Skeletal muscle satellite cell (primary cell): ENCODE data around the gene GPR162. TPM values are rescaled to one million over a fixed set of nuclear protein-coding genes. Genes with fewer than 3 reads are reported as not detected.

Experiments used
- H3K27me3 ChIP-seq: 2 replicates; pipeline ENCODE4 v1.7.0; 2013; ENCODE audit warnings: low read length; ENCODE audit not compliant: control insufficient read depth, insufficient read depth
- H3K36me3 ChIP-seq: 2 replicates; pipeline ENCODE4 v1.7.0; 2013; ENCODE audit warnings: mild to moderate bottlenecking, control low read depth, low read length; ENCODE audit not compliant: insufficient read depth
- H3K4me1 ChIP-seq: 2 replicates; pipeline ENCODE4 v1.7.0; 2013; ENCODE audit warnings: low read length; ENCODE audit not compliant: control insufficient read depth, insufficient read depth
- H3K4me2 ChIP-seq: 2 replicates; pipeline ENCODE4 v1.7.0; 2013; ENCODE audit warnings: mild to moderate bottlenecking, low read length
- H3K4me3 ChIP-seq: 2 replicates; pipeline ENCODE4 v1.7.0; 2013; ENCODE audit warnings: low read length
- H3K9ac ChIP-seq: 2 replicates; pipeline ENCODE4 v1.7.0; 2013; ENCODE audit warnings: mild to moderate bottlenecking, low read depth, low read length, moderate library complexity
- H3K9me3 ChIP-seq: replicated peaks from 2 replicates; pipeline ENCODE4 v1.7.0; 2013; ENCODE audit warnings: mild to moderate bottlenecking, control low read depth, low read length
- total RNA-seq: library from RNA; depleted of rRNA; stranded (reverse); fragments of >200 nt; gene quantifications from 2 replicates; pipeline ENCODE4 v1.2.3, GENCODE V29; 2012; rRNA removed

Gene GPR162, protein sequence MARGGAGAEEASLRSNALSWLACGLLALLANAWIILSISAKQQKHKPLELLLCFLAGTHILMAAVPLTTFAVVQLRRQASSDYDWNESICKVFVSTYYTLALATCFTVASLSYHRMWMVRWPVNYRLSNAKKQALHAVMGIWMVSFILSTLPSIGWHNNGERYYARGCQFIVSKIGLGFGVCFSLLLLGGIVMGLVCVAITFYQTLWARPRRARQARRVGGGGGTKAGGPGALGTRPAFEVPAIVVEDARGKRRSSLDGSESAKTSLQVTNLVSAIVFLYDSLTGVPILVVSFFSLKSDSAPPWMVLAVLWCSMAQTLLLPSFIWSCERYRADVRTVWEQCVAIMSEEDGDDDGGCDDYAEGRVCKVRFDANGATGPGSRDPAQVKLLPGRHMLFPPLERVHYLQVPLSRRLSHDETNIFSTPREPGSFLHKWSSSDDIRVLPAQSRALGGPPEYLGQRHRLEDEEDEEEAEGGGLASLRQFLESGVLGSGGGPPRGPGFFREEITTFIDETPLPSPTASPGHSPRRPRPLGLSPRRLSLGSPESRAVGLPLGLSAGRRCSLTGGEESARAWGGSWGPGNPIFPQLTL
- 1.1 and 1.3 TPM in 2 replicates for total RNA-seq

DNA sequence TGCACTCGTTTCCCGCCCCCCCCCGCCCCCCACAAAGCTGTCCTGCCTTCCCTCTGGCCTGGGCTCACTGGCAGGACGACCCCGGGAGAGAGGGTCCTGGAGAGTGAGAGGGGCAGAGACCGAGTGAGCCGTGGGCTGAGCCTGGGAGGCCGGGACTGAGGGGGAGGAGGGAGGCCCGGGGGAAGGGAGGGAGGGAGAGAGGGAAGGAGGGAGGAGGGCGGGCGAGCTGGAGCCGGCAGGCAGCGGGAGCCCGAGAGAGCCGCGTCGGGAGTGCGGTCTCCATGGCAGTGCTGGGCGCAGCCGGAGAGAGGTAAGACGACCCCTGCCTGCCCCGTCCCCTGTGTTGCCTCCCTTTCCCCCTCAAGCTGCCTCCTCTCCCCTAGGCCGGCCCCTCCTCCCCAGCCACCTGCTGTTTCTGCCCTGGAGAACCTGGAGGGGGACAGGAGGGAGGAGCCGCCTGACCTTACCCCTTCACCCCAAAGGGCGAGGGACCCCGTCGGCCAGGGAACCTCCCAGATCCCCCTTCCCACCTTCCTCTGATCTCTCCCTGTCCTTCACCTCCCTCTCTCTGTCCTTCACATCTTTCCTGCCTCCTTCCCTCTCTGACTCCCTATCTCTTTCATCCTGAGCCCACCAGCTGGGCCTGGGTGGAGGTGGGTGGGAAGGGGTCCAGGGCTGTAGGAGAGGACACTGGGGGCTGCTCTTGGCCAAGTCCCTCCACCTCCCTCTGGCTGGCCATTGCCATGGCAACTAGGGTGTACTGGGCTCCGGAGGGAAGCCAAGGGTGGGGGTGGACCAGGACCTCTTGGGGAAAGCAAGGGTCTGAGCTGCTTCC, at the start of gene GPR162:
Gene GPR162, plus strand, starts transcription at position 231 of the 835 bp plus-strand sequence. CDS start 2,078 bp downstream, outside the sequence.
- peak within 1 kb of the TSS; percentile 60 for H3K4me3 ChIP-seq

DNA sequence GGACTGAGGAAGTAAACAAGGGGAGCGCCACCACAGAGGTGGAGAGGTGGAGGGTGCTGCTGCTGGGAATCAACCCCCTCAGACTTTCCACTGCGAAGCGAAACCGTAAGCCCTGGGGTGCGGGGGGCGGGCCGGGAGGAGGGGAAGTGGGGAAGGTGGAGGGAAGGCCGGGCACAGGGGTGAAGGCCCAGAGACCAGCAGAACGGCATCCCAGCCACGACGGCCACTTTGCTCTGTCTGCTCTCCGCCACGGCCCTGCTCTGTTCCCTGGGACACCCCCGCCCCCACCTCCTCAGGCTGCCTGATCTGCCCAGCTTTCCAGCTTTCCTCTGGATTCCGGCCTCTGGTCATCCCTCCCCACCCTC, 49.3 kb upstream of the GPR162 start, which contains the start of gene LAG3:
Gene LAG3, plus strand, starts transcription at position 190 of the 365 bp plus-strand sequence. CDS start 333 bp downstream, outside the sequence.
- H3K4me3 ChIP-seq: no peak within 1 kb of the TSS

More for the DNA sequence above, at the start of gene GPR162:
- Histone ChIP-seq H3K4me1 (peaks cover 34% of the 10 kb centered on the region), H3K4me2 (peak within 1 kb of the TSS; percentile 80), H3K27me3 (peaks cover 24% of the 10 kb centered on the region), H3K9me3 (no peaks in the 10 kb centered on the region), H3K9ac (no peak within 1 kb of the TSS), H3K36me3 (no peaks in the 10 kb centered on the region)

DNA sequence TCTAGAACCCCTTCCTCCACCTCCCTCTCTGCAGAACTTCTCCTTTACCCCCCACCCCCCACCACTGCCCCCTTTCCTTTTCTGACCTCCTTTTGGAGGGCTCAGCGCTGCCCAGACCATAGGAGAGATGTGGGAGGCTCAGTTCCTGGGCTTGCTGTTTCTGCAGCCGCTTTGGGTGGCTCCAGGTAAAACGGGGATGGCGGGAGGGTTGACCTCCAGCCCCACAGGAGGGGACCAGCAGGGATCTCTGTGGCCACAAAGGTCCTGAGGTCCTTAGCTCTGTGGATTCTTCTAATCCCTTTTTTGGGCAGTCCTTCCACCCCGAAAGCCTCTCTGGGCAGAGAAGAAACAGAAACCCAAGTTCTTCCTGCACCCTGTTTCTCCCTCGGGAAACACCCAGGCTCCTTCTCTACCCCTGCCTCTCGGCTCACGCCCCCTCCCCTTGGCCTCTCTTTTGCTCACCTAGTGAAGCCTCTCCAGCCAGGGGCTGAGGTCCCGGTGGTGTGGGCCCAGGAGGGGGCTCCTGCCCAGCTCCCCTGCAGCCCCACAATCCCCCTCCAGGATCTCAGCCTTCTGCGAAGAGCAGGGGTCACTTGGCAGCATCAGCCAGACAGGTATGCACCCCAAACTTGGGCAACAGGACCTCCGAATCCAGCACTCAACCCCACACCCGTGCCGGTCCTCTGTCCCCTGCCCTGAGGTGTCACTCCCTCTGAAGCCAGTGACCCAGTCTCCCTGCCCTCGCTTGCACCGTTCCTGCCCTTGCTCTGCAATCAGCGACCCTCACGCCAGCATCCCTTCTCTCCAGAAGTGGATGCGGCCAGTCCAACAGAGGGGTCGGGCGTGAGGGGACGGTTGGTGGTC, 48.7 kb upstream of the GPR162 start:
- Histone ChIP-seq H3K4me1 (peaks cover 16% of the 10 kb centered on the region), H3K4me3 (no peak overlapping the region), H3K9ac (no peak overlapping the region), H3K27me3 (no peaks in the 10 kb centered on the region), H3K4me2 (no peak overlapping the region), H3K36me3 (peaks cover 44% of the 10 kb centered on the region), H3K9me3 (no peaks in the 10 kb centered on the region)

More for the DNA sequence above, 49.3 kb upstream of the GPR162 start, which contains the start of gene LAG3:
- peaks cover 16% of the 10 kb centered on the region for H3K4me1 ChIP-seq
- H3K27me3 ChIP-seq: no peaks in the 10 kb centered on the region
- no peaks in the 10 kb centered on the region for H3K9me3 ChIP-seq
- peaks cover 44% of the 10 kb centered on the region for H3K36me3 ChIP-seq
- no peak within 1 kb of the TSS for H3K9ac ChIP-seq
- no peak within 1 kb of the TSS for H3K4me2 ChIP-seq

DNA sequence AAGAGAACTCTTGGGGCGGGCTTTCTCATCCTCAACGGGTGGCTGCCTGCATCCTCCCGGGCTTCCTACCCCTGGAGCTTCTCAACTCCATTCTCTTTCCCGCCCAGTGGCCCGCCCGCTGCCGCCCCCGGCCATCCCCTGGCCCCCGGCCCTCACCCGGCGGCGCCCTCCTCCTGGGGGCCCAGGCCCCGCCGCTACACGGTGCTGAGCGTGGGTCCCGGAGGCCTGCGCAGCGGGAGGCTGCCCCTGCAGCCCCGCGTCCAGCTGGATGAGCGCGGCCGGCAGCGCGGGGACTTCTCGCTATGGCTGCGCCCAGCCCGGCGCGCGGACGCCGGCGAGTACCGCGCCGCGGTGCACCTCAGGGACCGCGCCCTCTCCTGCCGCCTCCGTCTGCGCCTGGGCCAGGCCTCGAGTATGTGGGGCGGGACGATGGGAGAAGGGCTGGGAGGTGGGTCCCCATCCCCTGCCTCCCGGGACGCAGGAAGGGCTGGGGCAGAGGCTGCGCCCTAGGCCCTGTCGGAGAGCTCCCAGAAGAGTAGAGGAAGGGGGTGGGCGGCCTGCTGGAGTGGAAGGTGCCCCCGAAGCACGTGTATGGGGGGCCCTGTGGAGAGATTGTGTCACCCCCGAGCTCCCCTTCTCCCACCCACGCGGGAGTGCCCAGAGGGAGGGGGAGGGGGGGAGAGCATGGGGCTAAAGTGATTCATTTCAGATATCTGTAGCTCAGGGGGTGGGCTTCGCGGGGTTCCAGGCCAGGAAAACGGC, 47.9 kb upstream of the GPR162 start:
- no peak overlapping the region for H3K9ac ChIP-seq
- no peak overlapping the region for H3K4me3 ChIP-seq
- no peaks in the 10 kb centered on the region for H3K27me3 ChIP-seq
- H3K4me1 ChIP-seq: peaks cover 15% of the 10 kb centered on the region
- H3K4me2 ChIP-seq: no peak overlapping the region
- H3K36me3 ChIP-seq: peaks cover 44% of the 10 kb centered on the region
- no peaks in the 10 kb centered on the region for H3K9me3 ChIP-seq

DNA sequence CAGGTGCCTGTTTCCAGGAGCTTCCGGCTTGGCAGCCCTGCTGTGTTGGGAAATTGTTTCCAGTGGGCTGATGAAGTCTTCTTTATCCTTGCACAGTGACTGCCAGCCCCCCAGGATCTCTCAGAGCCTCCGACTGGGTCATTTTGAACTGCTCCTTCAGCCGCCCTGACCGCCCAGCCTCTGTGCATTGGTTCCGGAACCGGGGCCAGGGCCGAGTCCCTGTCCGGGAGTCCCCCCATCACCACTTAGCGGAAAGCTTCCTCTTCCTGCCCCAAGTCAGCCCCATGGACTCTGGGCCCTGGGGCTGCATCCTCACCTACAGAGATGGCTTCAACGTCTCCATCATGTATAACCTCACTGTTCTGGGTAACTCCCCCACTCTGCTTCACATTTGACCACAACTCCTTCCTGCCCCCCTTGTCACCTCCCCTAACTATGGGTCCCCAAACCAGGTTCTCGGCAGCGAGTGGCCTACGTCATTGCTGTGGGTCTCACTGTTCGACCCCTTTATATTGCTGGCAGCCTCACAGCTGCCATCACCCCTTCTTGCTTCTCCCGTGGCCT, 47.0 kb upstream of the GPR162 start:
- Histone ChIP-seq H3K9ac (no peak overlapping the region), H3K36me3 (peaks cover 40% of the 10 kb centered on the region), H3K9me3 (no peaks in the 10 kb centered on the region), H3K4me2 (no peak overlapping the region), H3K4me3 (no peak overlapping the region), H3K27me3 (no peaks in the 10 kb centered on the region), H3K4me1 (peaks cover 7% of the 10 kb centered on the region)

DNA sequence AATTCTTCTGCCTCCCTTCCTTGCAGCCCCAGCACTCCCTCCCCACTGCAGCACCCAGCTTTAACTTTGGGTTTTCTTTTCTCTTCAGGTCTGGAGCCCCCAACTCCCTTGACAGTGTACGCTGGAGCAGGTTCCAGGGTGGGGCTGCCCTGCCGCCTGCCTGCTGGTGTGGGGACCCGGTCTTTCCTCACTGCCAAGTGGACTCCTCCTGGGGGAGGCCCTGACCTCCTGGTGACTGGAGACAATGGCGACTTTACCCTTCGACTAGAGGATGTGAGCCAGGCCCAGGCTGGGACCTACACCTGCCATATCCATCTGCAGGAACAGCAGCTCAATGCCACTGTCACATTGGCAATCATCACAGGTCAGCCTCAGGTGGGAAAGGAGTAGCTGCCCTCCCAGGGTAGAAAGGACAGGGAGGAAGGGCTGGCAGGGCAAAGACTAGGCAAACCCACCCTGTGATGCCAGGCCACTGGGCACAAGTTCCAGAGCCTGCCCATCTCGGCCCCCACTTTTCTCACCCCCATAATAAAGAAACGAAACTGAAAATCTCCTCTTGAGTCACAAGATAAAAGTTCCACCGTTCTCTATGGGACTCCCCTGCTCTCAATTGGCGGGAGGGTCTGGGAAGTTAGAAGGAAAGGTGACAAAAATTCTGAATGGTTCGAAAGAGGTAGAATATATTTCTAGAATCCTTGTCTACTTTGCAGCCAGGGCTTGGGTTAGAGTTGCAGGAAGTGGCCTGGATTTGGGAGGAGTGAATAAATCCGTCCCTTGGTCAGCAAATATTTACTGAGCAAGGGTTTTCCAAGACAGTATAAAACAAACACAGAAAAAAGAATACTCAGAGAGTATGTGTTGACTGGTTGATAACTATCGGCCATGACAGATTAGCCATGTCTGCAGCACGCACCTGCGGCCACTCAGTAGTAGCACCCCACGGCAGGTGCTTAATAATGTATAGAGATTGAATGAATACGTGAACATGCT, 46.1 kb upstream of the GPR162 start:
- Histone ChIP-seq H3K4me1 (peaks cover 6% of the 10 kb centered on the region), H3K9ac (no peak overlapping the region), H3K4me3 (no peak overlapping the region), H3K4me2 (no peak overlapping the region), H3K36me3 (peaks cover 33% of the 10 kb centered on the region), H3K9me3 (no peaks in the 10 kb centered on the region), H3K27me3 (no peaks in the 10 kb centered on the region)

DNA sequence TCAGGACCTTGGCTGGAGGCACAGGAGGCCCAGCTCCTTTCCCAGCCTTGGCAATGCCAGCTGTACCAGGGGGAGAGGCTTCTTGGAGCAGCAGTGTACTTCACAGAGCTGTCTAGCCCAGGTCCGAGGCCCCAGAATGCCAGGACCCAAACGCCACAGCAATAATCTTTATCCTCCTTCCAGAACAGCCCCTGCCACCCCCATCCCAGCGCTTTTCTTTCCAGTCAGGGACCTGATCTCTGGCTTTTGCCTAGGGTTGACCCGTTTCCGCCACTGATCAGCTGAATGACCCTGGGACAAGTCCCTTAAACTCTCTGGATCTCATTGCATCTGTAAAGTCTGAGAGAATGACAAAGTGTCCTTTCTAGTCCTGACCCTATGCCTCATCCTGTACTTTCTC, 44.2 kb upstream of the GPR162 start:
- Histone ChIP-seq H3K36me3 (peaks cover 19% of the 10 kb centered on the region), H3K4me1 (peaks cover 6% of the 10 kb centered on the region), H3K9me3 (no peaks in the 10 kb centered on the region), H3K4me3 (no peak overlapping the region), H3K4me2 (no peak overlapping the region), H3K9ac (no peak overlapping the region), H3K27me3 (no peaks in the 10 kb centered on the region)

DNA sequence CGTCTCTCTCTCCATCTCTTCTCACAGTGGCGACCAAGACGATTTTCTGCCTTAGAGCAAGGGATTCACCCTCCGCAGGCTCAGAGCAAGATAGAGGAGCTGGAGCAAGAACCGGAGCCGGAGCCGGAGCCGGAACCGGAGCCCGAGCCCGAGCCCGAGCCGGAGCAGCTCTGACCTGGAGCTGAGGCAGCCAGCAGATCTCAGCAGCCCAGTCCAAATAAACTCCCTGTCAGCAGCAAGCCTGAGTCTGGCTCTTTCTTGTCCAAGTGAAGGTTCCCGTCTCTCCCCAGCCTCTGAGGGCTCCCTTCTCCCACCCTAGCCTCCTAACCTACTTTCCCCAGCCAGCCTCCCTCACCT, 43.4 kb upstream of the GPR162 start:
- Histone ChIP-seq H3K4me3 (peak overlapping the region; percentile 35), H3K4me2 (peak overlapping the region; percentile 70), H3K36me3 (peaks cover 16% of the 10 kb centered on the region), H3K27me3 (no peaks in the 10 kb centered on the region), H3K9me3 (no peaks in the 10 kb centered on the region), H3K9ac (no peak overlapping the region), H3K4me1 (peaks cover 6% of the 10 kb centered on the region)
